Measurements from ENCODE around the gene KIAA1217.
"Not testable (repeated sequence)": the region's sequence is repeated elsewhere in the genome, so short reads cannot be mapped to it uniquely, and the experiment has no call there.

Gene KIAA1217

DNA sequence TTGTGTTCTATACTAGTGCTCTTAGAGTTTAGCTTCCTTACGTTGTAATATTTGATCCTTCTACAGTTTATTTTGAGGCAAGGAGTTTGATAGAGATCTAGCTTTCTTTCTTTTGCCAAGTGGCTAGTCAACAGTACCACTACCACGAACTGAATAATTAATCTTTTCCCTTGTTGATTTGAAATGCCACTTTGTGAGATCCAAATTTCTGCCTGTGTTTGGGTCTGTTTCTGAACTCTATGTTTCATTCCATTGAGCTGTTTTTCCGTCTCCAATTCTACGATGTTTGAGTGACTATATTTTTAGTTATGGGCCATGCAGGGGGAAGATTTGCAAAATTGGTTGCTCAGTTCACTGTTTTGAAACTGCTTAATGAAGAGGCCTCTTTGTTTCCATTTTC, 134.7 kb downstream of the KIAA1217 start:
- no peak for ATAC-seq

- no peak for ATAC-seq
Observed at GRCh38 chr10:24344279-24344678, 135.3 kb downstream of the KIAA1217 start.

- no peak for ATAC-seq
Observed at GRCh38 chr10:24344695-24345463, 135.9 kb downstream of the KIAA1217 start.

DNA sequence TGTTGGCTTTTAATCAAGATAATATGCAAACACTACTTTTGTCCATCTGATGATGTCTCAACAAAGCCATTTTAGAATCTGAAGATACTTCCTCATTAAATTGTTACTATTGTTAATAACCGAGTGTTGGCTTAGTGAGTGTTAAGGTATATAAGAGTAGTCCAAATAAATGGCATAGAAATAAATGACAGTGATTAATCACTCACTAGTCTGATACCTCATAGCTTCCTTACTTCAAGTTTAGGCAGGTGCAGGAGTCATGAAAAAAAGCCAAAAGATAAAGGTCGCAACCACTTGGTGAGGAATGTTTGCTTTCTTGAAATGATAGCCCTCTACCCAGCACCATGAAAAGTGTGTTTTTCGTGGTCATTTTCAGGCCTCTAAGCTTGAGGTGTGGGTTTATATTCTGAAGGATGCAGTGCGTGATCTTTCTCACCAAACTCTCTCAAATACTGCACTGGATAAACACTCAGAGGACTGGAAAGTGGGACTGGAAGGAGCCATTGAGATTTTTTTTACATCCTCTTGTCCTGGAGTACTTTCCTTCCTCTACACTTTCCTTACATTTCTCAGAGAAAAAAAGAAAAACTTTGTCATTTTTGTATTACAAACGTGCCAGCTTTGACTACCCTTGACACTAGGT, 138.1 kb downstream of the KIAA1217 start:
- ATAC-seq, result no peak

GRCh38 chr10:24349379-24350001, 140.6 kb downstream of the KIAA1217 start:
- no peak for ATAC-seq

DNA sequence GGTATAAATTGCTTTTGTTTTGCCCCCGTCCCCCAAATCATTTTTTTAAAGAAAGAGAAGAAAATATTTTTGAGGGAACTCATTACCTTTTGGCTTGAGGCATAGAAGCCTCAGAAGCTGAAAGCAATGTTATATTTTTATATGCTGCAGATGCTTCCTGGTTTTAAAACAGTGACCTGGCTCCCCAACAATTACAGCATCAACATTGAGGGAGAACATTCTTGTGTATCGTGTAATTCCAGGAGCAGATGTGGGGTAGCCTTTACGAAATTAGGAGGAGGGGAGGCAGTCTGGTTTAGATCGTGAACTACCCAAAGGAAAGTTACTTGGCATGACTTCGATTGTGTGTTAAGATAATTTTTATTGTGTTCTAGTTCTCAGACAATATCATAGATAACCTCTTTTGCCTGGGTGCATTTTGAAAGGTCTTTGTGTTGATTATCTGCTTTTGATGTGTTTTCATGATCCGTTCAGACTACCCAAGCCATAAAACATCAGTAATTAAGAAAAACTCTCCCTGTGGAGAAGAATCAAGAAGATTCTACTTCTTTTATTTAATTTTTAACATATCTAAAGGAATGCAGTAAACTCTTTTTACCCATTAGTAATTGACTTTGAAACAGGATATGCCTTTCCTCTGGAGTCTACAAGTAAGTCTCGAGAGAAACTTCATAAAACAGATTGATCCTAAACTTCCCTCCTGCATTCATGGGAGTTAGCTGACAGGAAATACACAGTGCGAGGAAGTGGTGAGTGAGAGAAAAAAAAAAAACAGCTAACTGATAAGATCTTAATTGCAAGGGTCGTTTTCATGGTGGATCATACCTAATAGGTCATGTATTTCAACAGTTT, 141.4 kb downstream of the KIAA1217 start:
- no peak for ATAC-seq

DNA sequence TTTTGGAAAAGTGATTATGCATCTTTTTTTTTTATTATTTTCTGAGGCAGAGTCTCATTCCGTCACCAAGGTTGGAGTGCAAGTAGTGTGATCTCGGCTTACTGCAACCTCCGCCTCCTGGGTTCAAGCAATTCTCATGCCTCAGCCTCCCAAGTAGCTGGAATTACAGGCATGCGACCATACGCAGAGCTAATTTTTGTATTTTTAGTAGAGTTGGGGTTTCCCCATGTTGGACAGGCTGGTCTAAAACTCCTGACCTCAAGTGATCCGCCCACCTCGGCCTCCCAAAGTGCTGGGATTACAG, 141.9 kb downstream of the KIAA1217 start:
- not testable (repeated sequence) for ATAC-seq

DNA sequence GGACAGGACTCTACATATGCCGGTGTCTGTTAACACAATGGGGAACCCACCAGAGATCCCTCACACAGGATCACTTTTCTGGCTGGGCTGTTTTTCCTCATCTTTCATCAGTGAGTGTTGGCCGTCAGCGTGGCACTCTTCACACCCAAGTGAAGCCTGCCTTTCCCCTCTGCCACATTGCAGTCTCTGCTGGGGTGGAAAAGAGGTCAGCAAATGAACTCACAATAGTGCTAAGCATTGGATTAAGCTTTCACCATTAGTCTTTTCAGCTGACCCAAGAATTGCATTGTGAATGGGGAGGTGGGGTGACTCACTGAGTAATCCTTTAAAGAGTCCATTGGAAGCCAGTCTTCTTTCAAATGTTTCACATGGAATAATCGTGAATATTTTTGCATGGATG, 143.0 kb downstream of the KIAA1217 start:
- no peak for ATAC-seq

DNA sequence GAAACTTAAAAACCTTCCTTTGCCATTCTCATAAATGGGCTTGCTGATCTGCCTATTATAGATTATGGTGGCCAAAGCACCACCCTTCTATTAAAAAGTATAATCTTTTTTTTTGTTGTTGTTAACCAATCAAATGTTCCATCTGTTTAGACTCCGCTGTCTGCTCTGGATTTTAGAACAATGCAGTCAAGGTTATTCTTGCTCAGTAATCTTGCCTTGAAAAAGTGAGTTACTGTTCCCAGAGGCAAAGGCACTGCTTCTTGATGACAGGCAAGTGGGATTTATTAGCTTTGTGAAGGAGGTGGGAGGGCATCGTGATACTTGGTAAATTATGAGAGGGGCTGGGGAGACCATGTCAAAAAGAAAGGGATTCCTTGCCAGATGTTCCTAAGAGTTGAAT, 143.5 kb downstream of the KIAA1217 start:
- no peak for ATAC-seq

GRCh38 chr10:24353319-24353718, 144.4 kb downstream of the KIAA1217 start:
- ATAC-seq, result no peak

- no peak for ATAC-seq
Observed at GRCh38 chr10:24355056-24355688, 146.2 kb downstream of the KIAA1217 start.

DNA sequence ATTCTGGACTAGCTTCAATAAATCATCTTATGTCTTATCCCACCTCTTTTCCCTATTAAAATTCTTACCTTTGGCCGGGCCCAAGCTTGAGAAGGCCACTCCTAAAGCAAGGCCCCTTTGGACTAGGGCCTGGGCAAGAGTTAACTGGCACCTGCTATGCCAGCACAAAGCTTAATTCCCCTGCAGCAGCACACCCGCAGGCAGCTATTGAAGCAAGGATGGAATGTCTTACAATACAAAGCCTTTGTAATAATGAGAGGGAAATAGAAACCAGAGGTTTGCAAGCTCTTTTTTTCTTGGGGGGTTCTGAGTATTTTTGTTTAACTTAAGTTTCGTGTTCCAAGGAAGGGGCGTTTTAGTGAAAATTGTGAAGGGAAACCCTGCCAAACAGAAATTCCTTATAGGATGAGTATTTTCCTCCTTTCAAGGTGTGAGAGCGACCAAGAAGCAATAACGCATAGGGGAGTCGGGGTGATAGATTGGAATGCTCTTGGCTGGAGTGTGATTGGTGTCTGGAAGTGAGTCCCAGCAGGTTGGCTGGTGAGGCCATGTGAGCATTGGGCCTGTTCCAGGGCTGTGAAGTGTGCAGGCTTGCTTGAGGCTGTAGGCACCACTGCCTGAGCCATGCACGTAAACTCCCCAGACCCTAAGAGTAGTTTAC, 148.5 kb downstream of the KIAA1217 start:
- ATAC-seq, result no peak

GRCh38 chr10:24358022-24358421, 149.1 kb downstream of the KIAA1217 start:
- no peak for ATAC-seq

DNA sequence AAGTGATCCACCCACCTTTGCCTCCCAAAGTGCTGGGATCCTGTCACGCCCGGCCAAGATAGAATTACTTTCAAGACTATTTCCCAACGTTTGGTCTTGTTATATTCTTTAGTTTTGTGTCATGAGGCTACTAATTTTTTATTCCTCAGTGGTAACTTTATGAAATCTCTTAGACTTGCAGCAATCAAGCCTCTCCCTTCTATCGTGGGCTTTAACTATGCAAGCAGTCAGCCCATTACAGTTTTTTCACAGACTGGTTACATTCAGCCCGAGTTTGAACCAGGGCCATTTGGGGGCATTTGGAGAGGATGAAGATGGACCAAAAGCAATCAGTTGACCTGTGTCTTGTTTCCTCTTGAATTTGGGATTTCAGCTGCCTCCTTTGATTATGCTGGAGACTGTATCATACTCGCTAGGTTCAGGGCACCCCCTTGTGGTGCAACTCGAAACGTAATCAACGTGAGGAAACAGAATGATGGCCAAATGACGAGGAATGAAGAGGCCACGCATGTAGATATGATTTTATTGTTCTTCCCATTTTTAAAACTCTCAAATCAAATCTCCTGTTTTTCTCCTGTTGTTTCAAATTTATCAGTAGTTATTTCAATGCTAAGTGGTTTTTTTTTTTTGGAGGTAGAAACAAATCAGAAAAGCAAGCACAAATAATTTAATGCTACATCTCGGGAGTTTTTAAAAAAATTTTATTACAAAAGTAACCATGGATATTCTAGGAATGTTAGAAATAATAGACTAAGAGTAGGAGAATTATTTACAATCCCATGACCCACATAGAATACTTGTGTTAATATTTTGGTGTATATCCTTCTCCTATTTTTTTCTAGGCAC, 151.6 kb downstream of the KIAA1217 start:
- ATAC-seq, result no peak

- no peak for ATAC-seq
Observed at GRCh38 chr10:24363070-24363469, 154.1 kb downstream of the KIAA1217 start.

- no peak for ATAC-seq
Observed at GRCh38 chr10:24367688-24368087, 158.8 kb downstream of the KIAA1217 start.

DNA sequence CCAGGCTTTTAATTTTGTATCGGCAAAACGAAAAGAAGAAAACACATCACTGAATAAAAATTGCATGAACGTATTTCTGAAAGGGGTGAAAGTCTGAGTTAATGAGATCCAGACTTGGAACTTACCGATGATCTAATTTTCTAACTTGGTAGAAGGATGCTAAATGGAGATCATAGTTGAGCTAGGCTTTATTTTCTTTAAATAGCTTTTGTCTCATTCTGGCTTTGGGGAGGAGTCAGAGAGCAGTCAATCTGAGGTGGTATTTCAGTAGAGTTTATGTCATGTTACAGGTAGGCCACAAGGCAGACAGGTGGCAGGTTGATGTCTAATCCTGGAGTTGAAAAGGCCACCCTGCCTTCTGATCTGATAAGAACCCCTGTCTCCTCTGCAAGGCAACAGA, 161.9 kb downstream of the KIAA1217 start:
- no peak for ATAC-seq

GRCh38 chr10:24371396-24371795, 162.5 kb downstream of the KIAA1217 start:
- no peak for ATAC-seq

- ATAC-seq, result no peak
Observed at GRCh38 chr10:24374134-24374915, 165.4 kb downstream of the KIAA1217 start.

DNA sequence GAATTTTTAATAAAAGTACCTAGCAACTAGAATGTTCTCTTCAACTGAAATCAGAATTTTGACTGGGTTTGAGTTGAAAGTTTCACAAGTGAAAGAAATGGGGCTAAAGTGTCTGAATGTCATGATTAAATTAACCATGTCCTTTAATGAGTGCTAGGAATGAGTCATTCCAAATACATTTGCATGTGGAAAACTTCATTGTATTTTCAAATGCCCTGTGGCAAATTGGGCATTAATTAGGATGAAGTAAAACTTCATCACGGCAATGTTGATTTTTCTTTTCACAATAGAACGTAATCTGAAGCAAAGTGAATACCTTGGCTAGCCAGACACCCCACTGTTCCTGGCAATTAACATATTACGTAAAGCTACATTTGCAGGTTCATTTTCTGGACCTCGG, 166.6 kb downstream of the KIAA1217 start:
- ATAC-seq, result no peak
